SH-SY5Y (cell line): ENCODE results near the gene DYNC2LI1.

Source experiments
- GATA2 ChIP-seq: IDR thresholded peaks from 2 replicates; pipeline ENCODE4 v1.6.1; 2011; ENCODE audit warnings: mild to moderate bottlenecking, low read depth, low read length
- GATA3 ChIP-seq: IDR thresholded peaks from 2 replicates; pipeline ENCODE4 v1.6.1; 2011; ENCODE audit warnings: low read depth, mild to moderate bottlenecking, low read length, moderate library complexity

DNA sequence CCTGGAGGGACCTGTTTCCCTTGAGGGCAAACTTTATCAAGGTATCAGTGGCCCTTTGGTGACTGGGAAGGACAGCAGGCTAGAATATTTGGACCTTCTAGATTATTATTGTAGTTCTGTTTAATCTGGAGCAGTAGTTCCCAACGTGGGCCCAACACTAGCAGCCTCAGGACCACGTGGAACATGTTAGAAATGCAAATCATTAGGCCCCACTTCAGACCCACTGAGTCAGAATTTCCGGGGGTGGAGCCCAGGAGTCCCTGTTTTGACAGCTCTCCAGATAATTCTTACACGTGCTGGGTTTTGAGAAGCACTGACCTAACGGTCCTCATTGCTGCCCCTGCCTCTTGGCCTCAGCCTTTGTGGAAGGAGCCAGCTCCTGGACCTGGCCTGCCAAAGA lies 25.5 kb upstream of the DYNC2LI1 start:
- TF ChIP-seq GATA3, result no peak
- TF ChIP-seq GATA2, result no peak
